Endothelial cell of umbilical vein (primary cell): ENCODE results near the gene DDAH2. TPM values are rescaled to one million over a fixed set of nuclear protein-coding genes. Genes with fewer than 3 reads are reported as not detected.

Experiments used
- BruUV-seq: library from RNA; stranded (reverse); fragments of 400-500 nt; replicated peaks from 2 replicates; lab custom pipeline; 2021; lab: Mats Ljungman, UMichigan
- CTCF ChIA-PET: fragments of 300-600, 350-600 bp; sonication (Branson Sonifier 250); formaldehyde crosslinking; loops from one replicate; lab custom pipeline; 2021; ENCODE audit warnings: antibody characterized with exemption, inconsistent platforms; lab: Charles Lee
- POLR2A ChIA-PET: fragments of 300-600, 350-600 bp; sonication (Branson Sonifier 250); formaldehyde crosslinking; loops from one replicate; lab custom pipeline; 2021; ENCODE audit warnings: antibody characterized with exemption, inconsistent platforms; lab: Charles Lee
- DNase-seq: peaks from one replicate; pipeline ENCODE4 v3.0.0-alpha.2; 2011; ENCODE audit warnings: low read depth, low spot score
- FAIRE-seq: peaks from 2 replicates; lab custom pipeline; 2011; peaks lifted over from hg19 to GRCh38; lab: Jason Lieb, UNC
- H2AFZ ChIP-seq: 2 replicates; pipeline ENCODE4 v1.6.0; 2012; ENCODE audit warnings: low read depth, low read length, control low read depth, inconsistent platforms
- H3K27ac ChIP-seq: 2 replicates; pipeline ENCODE4 v1.5.1; 2011; ENCODE audit warnings: low read depth, mild to moderate bottlenecking, control low read depth, low read length, moderate library complexity; ENCODE audit not compliant: insufficient read depth
- H3K27me3 ChIP-seq, 2 experiments: 2 replicates each; pipeline versions ENCODE4 v1.6.0 to v1.6.1; 2011; ENCODE audit warnings: low read length in 2 of 2, mixed read lengths in 1 of 2; ENCODE audit not compliant: control insufficient read depth in 2 of 2, insufficient read depth in 2 of 2
- H3K36me3 ChIP-seq, 2 experiments: 2 replicates in 1 of 2; 3 replicates in 1 of 2; pipeline ENCODE4 v1.5.1; 2011; ENCODE audit warnings: low read length in 2 of 2, mild to moderate bottlenecking in 1 of 2, moderate library complexity in 1 of 2; ENCODE audit not compliant: control insufficient read depth in 2 of 2, insufficient read depth in 2 of 2; ENCODE audit errors: extremely low read depth in 1 of 2
- H3K4me1 ChIP-seq: 3 replicates; pipeline ENCODE4 v1.5.1; 2011; ENCODE audit warnings: mild to moderate bottlenecking, low read length; ENCODE audit not compliant: control insufficient read depth, insufficient read depth; ENCODE audit errors: extremely low read depth
- H3K4me2 ChIP-seq: 2 replicates; pipeline ENCODE4 v1.6.1; 2011; ENCODE audit warnings: low read length, control low read depth, mixed read lengths; ENCODE audit not compliant: insufficient read depth
- H3K4me3 ChIP-seq, 3 experiments: fragments of 200-600 bp in 1 of 3; sonication (generic), shearing (Covaris generic) in 1 of 3; replicated peaks in 1 of 3; 2 replicates each; pipeline ENCODE4 v1.5.1; 2011 to 2016; ENCODE audit warnings: control low read depth in 3 of 3, low read length in 3 of 3, mild to moderate bottlenecking in 2 of 3, inconsistent platforms in 1 of 3, low read depth in 1 of 3, moderate library complexity in 1 of 3; ENCODE audit not compliant: insufficient read depth in 1 of 3
- H3K79me2 ChIP-seq: 2 replicates; pipeline ENCODE4 v1.6.0; 2012; ENCODE audit warnings: low read length, inconsistent platforms; ENCODE audit not compliant: control insufficient read depth, insufficient read depth
- H3K9ac ChIP-seq: replicated peaks from 2 replicates; pipeline ENCODE3; 2011; ENCODE audit warnings: low read length, control low read depth; ENCODE audit not compliant: insufficient read depth; ENCODE audit errors: extremely low read depth
- H3K9me1 ChIP-seq: replicated peaks from 3 replicates; pipeline ENCODE4 v1.6.0; 2011; ENCODE audit warnings: mild to moderate bottlenecking, low read length; ENCODE audit not compliant: control insufficient read depth, insufficient read depth; ENCODE audit errors: extremely low read depth
- H3K9me3 ChIP-seq: replicated peaks from 2 replicates; pipeline ENCODE4 v1.5.1; 2012; ENCODE audit warnings: low read length, inconsistent platforms; ENCODE audit not compliant: control insufficient read depth, insufficient read depth
- H4K20me1 ChIP-seq: replicated peaks from 2 replicates; pipeline ENCODE3; 2011; ENCODE audit warnings: mild to moderate bottlenecking, low read length; ENCODE audit not compliant: control insufficient read depth, insufficient read depth; ENCODE audit errors: extremely low read depth
- EZH2 ChIP-seq: IDR thresholded peaks from 2 replicates; pipeline ENCODE4 v1.6.1; 2012; ENCODE audit warnings: borderline replicate concordance, low read depth, mild to moderate bottlenecking, moderate library complexity, low read length, inconsistent platforms; ENCODE audit not compliant: severe bottlenecking
- FOS ChIP-seq: IDR thresholded peaks from 2 replicates; pipeline ENCODE4 v1.6.1; 2011; ENCODE audit warnings: mild to moderate bottlenecking, low read length, moderate library complexity, borderline replicate concordance; ENCODE audit not compliant: insufficient read depth
- GATA2 ChIP-seq: IDR thresholded peaks from 2 replicates; pipeline ENCODE4 v1.7.0; 2011; ENCODE audit warnings: low read depth, mild to moderate bottlenecking, moderate library complexity, mixed read lengths, low read length; ENCODE audit not compliant: insufficient read length, insufficient read depth
- JUN ChIP-seq: IDR thresholded peaks from 2 replicates; pipeline ENCODE4 v1.6.1; 2011; ENCODE audit warnings: borderline replicate concordance, low read depth; ENCODE audit not compliant: insufficient read length, insufficient read depth
- MAX ChIP-seq: IDR thresholded peaks from 2 replicates; pipeline ENCODE4 v1.6.1; 2011; ENCODE audit not compliant: insufficient read depth, insufficient read length
- MYC ChIP-seq: IDR thresholded peaks from one replicate; pipeline ENCODE4 v1.6.1; 2011; ENCODE audit warnings: mild to moderate bottlenecking, low read depth, low read length
- POLR2A ChIP-seq: IDR thresholded peaks from 2 replicates; pipeline ENCODE4 v1.6.1; 2012; ENCODE audit warnings: low read depth, mild to moderate bottlenecking, control low read depth, low read length
- POLR2AphosphoS5 ChIP-seq: IDR thresholded peaks from 2 replicates; pipeline ENCODE4 v1.6.1; 2012; ENCODE audit warnings: low read depth, mild to moderate bottlenecking, control low read depth, low read length, moderate library complexity; ENCODE audit not compliant: insufficient read depth
- dilution Hi-C: fragments of 300-500 bp; cut with MboI; formaldehyde crosslinking; loops from one replicate; pipeline ENCODE4 v1.15.0; 2019; ENCODE audit warnings: low sequenced_read_pairs; ENCODE audit not compliant: extremely low pct_ligation_motif_present
- intact Hi-C: fragments of 100-400 bp; cut with micrococcal nuclease; formaldehyde crosslinking; loops from one replicate; pipeline ENCODE4 v1.10.0; 2022
- polyA plus RNA-seq, 4 experiments: library from polyadenylated mRNA; depleted of rRNA in 3 of 4; stranded (reverse) in 3 of 4; unstranded in 1 of 4; fragments of >200 nt; gene quantifications; 2 replicates each; pipeline versions ENCODE4 v1.2.1 to v1.2.3, GENCODE V29; 2011 to 2012; ENCODE audit warnings: missing spikeins in 1 of 4
- total RNA-seq: library from RNA; stranded (reverse); gene quantifications from 2 replicates; pipeline ENCODE4 v1.2.3, GENCODE V29; 2021
- TF ChIP-seq, protein P1 (sequence below), 2 donors: IDR thresholded peaks; 1 replicate in 1 of 2; 2 replicates in 1 of 2; pipeline ENCODE4 v1.5.1; 2011; ENCODE audit warnings: low read length in 2 of 2, mild to moderate bottlenecking in 2 of 2, moderate library complexity in 2 of 2, control low read depth in 1 of 2, inconsistent platforms in 1 of 2, low read depth in 1 of 2; ENCODE audit not compliant: insufficient read depth in 1 of 2; ENCODE audit errors: extremely low read depth in 1 of 2

Gene DDAH2
- total and polyA plus RNA-seq, 2 donors (not counting 3 experiments of a cell fraction or from before 2014, with no cell fraction given): 109 to 176 TPM

DNA sequence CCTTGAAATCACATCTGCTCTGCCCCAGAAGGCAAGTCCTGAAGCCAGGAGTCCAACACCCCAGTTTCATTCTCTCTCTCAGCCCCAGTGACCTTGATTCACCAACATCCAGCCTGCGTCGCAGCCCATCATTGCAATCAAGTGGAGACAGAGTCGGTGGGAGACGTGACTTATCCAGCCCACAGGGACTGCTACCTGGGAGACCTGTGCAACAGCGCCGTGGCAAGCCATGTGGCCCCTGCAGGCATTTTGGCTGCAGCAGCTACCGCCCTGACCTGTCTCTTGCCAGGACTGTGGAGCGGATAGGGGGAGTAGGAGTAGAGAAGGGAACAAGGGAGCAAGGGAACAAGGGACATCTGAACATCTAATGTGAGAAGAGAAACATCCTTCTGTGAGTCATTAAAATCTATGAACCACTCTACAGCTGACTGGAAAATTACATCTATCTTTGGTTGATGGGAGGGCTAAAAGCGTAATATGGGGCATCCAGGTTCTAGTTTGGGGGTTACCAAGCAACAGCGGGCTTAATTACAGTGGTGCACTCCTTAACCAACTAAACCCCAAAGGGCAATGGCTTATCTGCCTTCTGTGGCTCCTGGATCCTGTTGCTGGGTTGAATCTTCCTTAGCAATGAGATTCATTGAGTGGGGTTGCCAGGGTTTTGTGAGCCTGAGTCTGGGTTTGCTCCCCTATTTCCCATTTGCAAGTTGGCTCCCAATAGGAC, 11.4 kb downstream of the DDAH2 start:
- Histone ChIP-seq H3K4me3 (no peak overlapping the region), H3K27ac (no peak overlapping the region), H2AFZ (no peak overlapping the region), H3K27me3 (peaks cover 0 to 2% of the 10 kb centered on the region in 2 experiments), H3K79me2 (no peaks in the 10 kb centered on the region), H3K9me3 (no peaks in the 10 kb centered on the region), H4K20me1 (no peaks in the 10 kb centered on the region), H3K9ac (no peak overlapping the region), H3K36me3 (no peaks in the 10 kb centered on the region), H3K9me1 (no peaks in the 10 kb centered on the region), H3K4me1 (no peaks in the 10 kb centered on the region), H3K4me2 (no peak overlapping the region)
- no peak for DNase-seq
- dilution Hi-C loops: no loop called here
- BruUV-seq: no TSS peak
- TF ChIP-seq POLR2AphosphoS5 (no peak), POLR2A (no peak)
- no peak for FAIRE-seq
- POLR2A ChIA-PET: no interaction called here
- intact Hi-C loops: no loop called here
- CTCF ChIA-PET: no interaction called here

DNA sequence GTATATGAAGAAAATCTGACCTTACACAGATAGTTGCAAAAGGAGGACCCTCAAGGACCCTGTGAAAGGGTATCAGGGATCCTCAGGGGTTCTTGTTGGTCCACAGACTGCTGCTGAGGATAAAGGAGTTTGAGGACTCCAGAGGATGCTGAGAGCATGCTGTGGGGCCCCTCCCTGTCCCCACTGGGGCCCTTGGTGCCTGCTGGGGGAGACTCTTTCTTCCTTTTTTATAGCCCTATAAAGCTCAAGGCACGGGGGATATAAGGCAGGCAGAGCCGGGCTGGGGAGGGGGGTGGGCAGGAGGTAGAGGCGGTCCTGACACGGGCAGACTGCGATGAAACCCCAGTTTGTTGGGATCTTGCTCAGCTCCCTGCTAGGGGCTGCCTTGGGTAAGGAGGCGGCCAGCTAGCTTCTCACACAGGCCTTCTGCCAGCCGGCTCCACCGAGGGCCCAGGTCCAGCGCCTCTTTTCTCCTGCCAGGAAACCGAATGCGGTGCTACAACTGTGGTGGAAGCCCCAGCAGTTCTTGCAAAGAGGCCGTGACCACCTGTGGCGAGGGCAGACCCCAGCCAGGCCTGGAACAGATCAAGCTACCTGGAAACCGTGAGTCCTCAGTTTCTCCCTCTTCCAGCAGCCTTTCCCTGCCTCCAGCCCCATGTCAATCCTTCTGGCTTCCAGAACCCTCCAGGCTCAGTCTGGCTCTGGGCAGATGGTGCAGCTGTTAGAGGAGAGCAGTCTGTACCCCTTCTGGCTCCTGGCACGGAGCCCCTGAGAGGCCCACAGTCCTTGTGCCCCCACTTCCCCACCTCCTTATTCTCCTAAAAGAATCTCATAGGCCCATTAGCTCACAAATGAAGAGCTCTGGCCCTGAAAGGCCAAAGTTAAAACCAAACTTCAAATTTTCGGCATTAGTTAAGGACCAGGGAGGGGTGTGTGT, 13.8 kb downstream of the DDAH2 start, which contains the start of gene LY6G6D:
Gene LY6G6D (plus strand): TSS at position 327 of the 937 bp plus-strand sequence. CDS start 8 bp downstream, at position 335.
- Histone ChIP-seq H3K9ac (no peak within 1 kb of the TSS), H3K27ac (no peak within 1 kb of the TSS), H4K20me1 (no peaks in the 10 kb centered on the region), H3K9me1 (no peaks in the 10 kb centered on the region), H2AFZ (no peak within 1 kb of the TSS), H3K4me1 (peaks cover 8% of the 10 kb centered on the region), H3K27me3 (no peaks in the 10 kb centered on the region), H3K79me2 (no peaks in the 10 kb centered on the region), H3K9me3 (no peaks in the 10 kb centered on the region), H3K4me2 (no peak within 1 kb of the TSS), H3K4me3 (no peak within 1 kb of the TSS), H3K36me3 (no peaks in the 10 kb centered on the region)
- dilution Hi-C loops (no loop called here), intact Hi-C loops (no loop called here)
- BruUV-seq: no TSS peak
- CTCF ChIA-PET: interaction anchor here (1.5 to 3.0 kb wide), 4 partner anchors 8 to 115 kb away, joined by 4 to 9 read pairs (median 7); partner anchors contain the start of genes ABHD16A and MPIG6B
- POLR2A ChIA-PET: interaction anchor here (2.0 kb wide), 1 partner anchor 9 kb away, joined by 10 read pairs; no protein-coding TSS in a partner anchor
- no peak for TF ChIP-seq JUN
- no peak for TF ChIP-seq EZH2
- TF ChIP-seq FOS: no peak
- TF ChIP-seq MYC: no peak
- no peak for TF ChIP-seq GATA2
- no peak for TF ChIP-seq POLR2AphosphoS5
- no peak for TF ChIP-seq POLR2A
- TF ChIP-seq, protein P1, sequence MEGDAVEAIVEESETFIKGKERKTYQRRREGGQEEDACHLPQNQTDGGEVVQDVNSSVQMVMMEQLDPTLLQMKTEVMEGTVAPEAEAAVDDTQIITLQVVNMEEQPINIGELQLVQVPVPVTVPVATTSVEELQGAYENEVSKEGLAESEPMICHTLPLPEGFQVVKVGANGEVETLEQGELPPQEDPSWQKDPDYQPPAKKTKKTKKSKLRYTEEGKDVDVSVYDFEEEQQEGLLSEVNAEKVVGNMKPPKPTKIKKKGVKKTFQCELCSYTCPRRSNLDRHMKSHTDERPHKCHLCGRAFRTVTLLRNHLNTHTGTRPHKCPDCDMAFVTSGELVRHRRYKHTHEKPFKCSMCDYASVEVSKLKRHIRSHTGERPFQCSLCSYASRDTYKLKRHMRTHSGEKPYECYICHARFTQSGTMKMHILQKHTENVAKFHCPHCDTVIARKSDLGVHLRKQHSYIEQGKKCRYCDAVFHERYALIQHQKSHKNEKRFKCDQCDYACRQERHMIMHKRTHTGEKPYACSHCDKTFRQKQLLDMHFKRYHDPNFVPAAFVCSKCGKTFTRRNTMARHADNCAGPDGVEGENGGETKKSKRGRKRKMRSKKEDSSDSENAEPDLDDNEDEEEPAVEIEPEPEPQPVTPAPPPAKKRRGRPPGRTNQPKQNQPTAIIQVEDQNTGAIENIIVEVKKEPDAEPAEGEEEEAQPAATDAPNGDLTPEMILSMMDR (IDR thresholded peaks at IDR 0.05; ENCODE audit: extremely low read depth in 1 of 2, insufficient read depth in 1 of 2, low read depth in 1 of 2, low read length in 2 of 2): no peak
- TF ChIP-seq MAX: no peak
- FAIRE-seq (no peak), DNase-seq (no peak)
